ENCODE measurements around the gene SLC5A2.

GRCh38 chr16:31461201-31461920 lies 21.6 kb upstream of the SLC5A2 start:
- no peak for TF ChIP-seq CTCF (IDR thresholded peaks at IDR 0.05)
- TF ChIP-seq POLR2A (IDR thresholded peaks at IDR 0.05), result no peak

All from uterus (tissue), 2 donors.